H1 (cell line): ENCODE data around the gene TMEM140. TPM values are rescaled to one million over a fixed set of nuclear protein-coding genes. Genes with fewer than 3 reads are reported as not detected.

ENCODE experiments used
- BACH1 ChIP-seq: IDR thresholded peaks from 2 replicates; pipeline ENCODE4 v1.6.1; 2012; ENCODE audit warnings: low read length, improper control_type of control experiment
- CEBPB ChIP-seq: IDR thresholded peaks from 2 replicates; pipeline ENCODE4 v1.6.1; 2012; ENCODE audit warnings: low read depth, low read length
- EP300 ChIP-seq, 2 experiments: IDR thresholded peaks; 1 replicate in 1 of 2; 2 replicates in 1 of 2; pipeline ENCODE4 v1.6.1; 2011 to 2012; ENCODE audit warnings: low read depth in 2 of 2, low read length in 2 of 2, mild to moderate bottlenecking in 2 of 2, borderline replicate concordance in 1 of 2, inconsistent platforms in 1 of 2, moderate library complexity in 1 of 2
- FOSL1 ChIP-seq: IDR thresholded peaks from 2 replicates; pipeline ENCODE4 v1.6.1; 2011; ENCODE audit warnings: mild to moderate bottlenecking, low read depth, low read length, moderate library complexity; ENCODE audit not compliant: insufficient read depth
- POU5F1 ChIP-seq: IDR thresholded peaks from 2 replicates; pipeline ENCODE4 v1.6.1; 2011; ENCODE audit warnings: low read depth, mild to moderate bottlenecking, low read length, moderate library complexity
- polyA plus RNA-seq, 7 experiments: library from polyadenylated mRNA; depleted of rRNA in 3 of 7; stranded (reverse) in 5 of 7; unstranded in 2 of 7; fragments of >200 nt in 5 of 7; fragments of 200-250 nt in 2 of 7; gene quantifications; 1 replicate in 5 of 7; 2 replicates in 1 of 7; 4 replicates in 1 of 7; pipeline versions ENCODE4 v1.2.1 to v1.2.3, GENCODE V29; 2011 to 2013; ENCODE audit warnings: missing spikeins in 2 of 7, mixed read lengths in 2 of 7
- total RNA-seq: library from RNA; stranded (reverse); fragmentation: NEBNext Ultra II Directional; extraction: Animal tissue kit (Norgen Biotek cat#: 25700); gene quantifications from 2 replicates; pipeline ENCODE4 v1.2.1, GENCODE V29; 2021

TMEM140 gene
- total and polyA plus RNA-seq, 2 of the 8 experiments (the other 6 are each of a cell fraction or from before 2014, with no cell fraction given) = not detected

GRCh38 chr7:135184254-135184841 lies 36.5 kb downstream of the TMEM140 start (continued):
- TF ChIP-seq BACH1 (no peak), EP300 (IDR thresholded peaks at IDR 0.05; ENCODE audit: borderline replicate concordance in 1 of 2, low read depth in 2 of 2, low read length in 2 of 2) (no peak), FOSL1 (no peak), POU5F1 (no peak), CEBPB (no peak)
